Mesenchymal stem cell (in vitro differentiated cells and primary cell): ENCODE measurements around the gene E2F4.

Experiments used
- DNase-seq: peaks from one replicate; pipeline ENCODE4 v3.0.0-alpha.2; 2013
- H2AFZ ChIP-seq: one replicate; pipeline ENCODE4 v1.6.1; 2013; ENCODE audit warnings: low read depth, mild to moderate bottlenecking, control low read depth, inconsistent platforms, low read length, moderate library complexity
- H2AK5ac ChIP-seq: 2 replicates; pipeline ENCODE4 v1.6.1; 2013; ENCODE audit warnings: low read length, moderate library complexity, mild to moderate bottlenecking, inconsistent platforms; ENCODE audit not compliant: severe bottlenecking
- H2BK120ac ChIP-seq: one replicate; pipeline ENCODE4 v1.6.1; 2013; ENCODE audit warnings: low read depth, mild to moderate bottlenecking, inconsistent platforms, low read length, moderate library complexity
- H2BK12ac ChIP-seq, 2 experiments: one replicate each; pipeline ENCODE4 v1.6.1; 2013; ENCODE audit warnings: inconsistent platforms in 2 of 2, low read length in 2 of 2, mild to moderate bottlenecking in 2 of 2, moderate library complexity in 2 of 2, control low read depth in 1 of 2
- H2BK15ac ChIP-seq: one replicate; pipeline ENCODE4 v1.6.1; 2013; ENCODE audit warnings: mild to moderate bottlenecking, low read depth, inconsistent platforms; ENCODE audit not compliant: poor library complexity, severe bottlenecking
- H2BK5ac ChIP-seq: 2 replicates; pipeline ENCODE4 v1.6.1; 2013; ENCODE audit warnings: low read depth, mild to moderate bottlenecking, low read length, control low read depth, inconsistent platforms; ENCODE audit not compliant: poor library complexity, severe bottlenecking
- H3K14ac ChIP-seq, 2 experiments: one replicate each; pipeline ENCODE4 v1.6.1; 2013; ENCODE audit warnings: inconsistent platforms in 2 of 2, low read length in 2 of 2, control low read depth in 1 of 2, mild to moderate bottlenecking in 1 of 2, moderate library complexity in 1 of 2
- H3K18ac ChIP-seq, 2 experiments: one replicate each; pipeline ENCODE4 v1.6.1; 2013; ENCODE audit warnings: inconsistent platforms in 2 of 2, low read length in 2 of 2, control low read depth in 1 of 2, low read depth in 1 of 2, mild to moderate bottlenecking in 1 of 2
- H3K23ac ChIP-seq, 2 experiments: one replicate each; pipeline ENCODE4 v1.6.1; 2013; ENCODE audit warnings: inconsistent platforms in 2 of 2, low read length in 2 of 2, mild to moderate bottlenecking in 2 of 2, moderate library complexity in 2 of 2, control low read depth in 1 of 2
- H3K27ac ChIP-seq: 2 replicates; pipeline ENCODE4 v1.5.1; 2013; ENCODE audit warnings: mild to moderate bottlenecking, moderate library complexity, low read length, control low read depth, inconsistent platforms; ENCODE audit not compliant: poor library complexity, severe bottlenecking
- H3K27me3 ChIP-seq, 2 experiments: 2 replicates each; pipeline versions ENCODE4 v1.6.1 to v1.7.0; 2013; ENCODE audit warnings: low read length in 2 of 2, mild to moderate bottlenecking in 2 of 2, moderate library complexity in 2 of 2, control low read depth in 1 of 2, inconsistent platforms in 1 of 2; ENCODE audit not compliant: control insufficient read depth in 1 of 2, insufficient read depth in 1 of 2
- H3K36me3 ChIP-seq, 2 experiments: 2 replicates each; pipeline versions ENCODE4 v1.6.1 to v1.7.0; 2013; ENCODE audit warnings: low read length in 2 of 2, control low read depth in 1 of 2, inconsistent platforms in 1 of 2, low read depth in 1 of 2, mild to moderate bottlenecking in 1 of 2; ENCODE audit not compliant: insufficient read depth in 2 of 2, control insufficient read depth in 1 of 2
- H3K4ac ChIP-seq, 2 experiments: one replicate each; pipeline ENCODE4 v1.6.1; 2013; ENCODE audit warnings: inconsistent platforms in 2 of 2, low read length in 2 of 2, mild to moderate bottlenecking in 2 of 2, moderate library complexity in 2 of 2, control low read depth in 1 of 2, low read depth in 1 of 2
- H3K4me1 ChIP-seq: 2 replicates; pipeline ENCODE4 v1.6.1; 2013; ENCODE audit warnings: low read depth, low read length, control low read depth; ENCODE audit not compliant: control insufficient read depth, insufficient read depth
- H3K4me2 ChIP-seq: 2 replicates; pipeline ENCODE4 v1.6.1; 2013; ENCODE audit warnings: low read length, mild to moderate bottlenecking, inconsistent platforms; ENCODE audit not compliant: poor library complexity, severe bottlenecking
- H3K4me3 ChIP-seq, 2 experiments: 2 replicates each; pipeline versions ENCODE4 v1.5.1 to v1.7.0; 2013; ENCODE audit warnings: low read length in 2 of 2, mild to moderate bottlenecking in 2 of 2, control low read depth in 1 of 2, low read depth in 1 of 2; ENCODE audit not compliant: insufficient read depth in 1 of 2
- H3K79me1 ChIP-seq: replicated peaks from 2 replicates; pipeline ENCODE4 v1.6.1; 2013; ENCODE audit warnings: mild to moderate bottlenecking, control low read depth, low read length, inconsistent platforms; ENCODE audit not compliant: poor library complexity, severe bottlenecking
- H3K9ac ChIP-seq: 2 replicates; pipeline ENCODE4 v1.7.0; 2013; ENCODE audit warnings: mild to moderate bottlenecking, low read length, moderate library complexity
- H3K9me3 ChIP-seq: 2 replicates; pipeline ENCODE4 v1.7.0; 2013; ENCODE audit warnings: mild to moderate bottlenecking, low read length; ENCODE audit not compliant: control insufficient read depth
- H4K8ac ChIP-seq: one replicate; pipeline ENCODE4 v1.6.1; 2013; ENCODE audit warnings: inconsistent platforms, mild to moderate bottlenecking, low read length, moderate library complexity
- H4K91ac ChIP-seq: one replicate; pipeline ENCODE4 v1.6.1; 2013; ENCODE audit warnings: mild to moderate bottlenecking, low read length, inconsistent platforms
- WGBS: methylation state at CpG from one replicate; pipeline ENCODE4 v1.1.7; 2013; ENCODE audit warnings: mixed read lengths; 5-methylcytosine and 5-hydroxymethylcytosine counted together

E2F4 gene

DNA sequence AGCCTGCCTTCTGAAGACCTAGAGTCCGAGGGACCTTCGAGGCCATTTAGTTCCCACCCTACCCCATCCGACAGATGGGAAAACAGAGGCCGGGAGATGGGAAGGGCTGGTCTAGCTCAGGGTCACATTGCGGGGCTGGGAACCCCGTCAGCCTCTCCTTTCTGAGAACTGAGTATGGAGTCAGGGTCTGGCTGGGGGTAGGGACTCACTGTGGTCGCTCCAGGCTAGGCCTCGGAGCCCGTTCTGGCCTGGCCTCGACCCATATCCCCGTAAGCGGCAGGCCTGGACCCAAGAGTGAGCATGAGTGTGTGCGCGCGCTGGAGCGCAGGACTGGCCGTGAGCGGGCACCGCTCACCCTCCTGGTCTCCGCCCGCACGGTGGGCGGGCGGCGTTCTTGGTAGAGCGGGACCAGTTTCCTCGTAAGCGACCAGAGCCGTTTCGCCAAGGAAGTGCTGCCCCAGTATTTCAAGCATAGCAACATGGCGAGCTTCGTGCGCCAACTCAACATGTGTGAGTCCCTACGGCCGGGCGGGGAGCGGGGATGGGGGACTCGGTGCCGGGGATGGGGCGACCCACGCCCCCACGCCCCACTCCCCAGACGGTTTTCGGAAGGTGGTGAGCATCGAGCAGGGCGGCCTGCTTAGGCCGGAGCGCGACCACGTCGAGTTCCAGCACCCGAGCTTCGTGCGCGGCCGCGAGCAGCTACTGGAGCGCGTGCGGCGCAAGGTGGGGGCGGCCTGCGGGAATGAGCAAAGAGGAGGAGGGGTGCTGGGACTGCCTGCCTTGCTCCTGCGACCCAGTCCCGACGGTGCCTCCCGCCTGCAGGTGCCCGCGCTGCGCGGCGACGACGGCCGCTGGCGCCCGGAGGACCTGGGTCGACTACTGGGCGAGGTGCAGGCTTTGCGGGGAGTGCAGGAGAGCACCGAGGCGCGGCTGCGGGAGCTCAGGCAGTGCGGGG is 26.6 kb upstream of the E2F4 start:
- no peak overlapping the region for H4K91ac ChIP-seq
- peak overlapping the region; percentile 93 for H2BK15ac ChIP-seq
- peaks cover 0 to 7% of the 10 kb centered on the region in 2 experiments for H3K36me3 ChIP-seq
- H3K14ac ChIP-seq: no peak overlapping the region
- H3K27me3 ChIP-seq: peaks cover 21 to 68% of the 10 kb centered on the region in 2 experiments
- peak overlapping the region; percentile 73 for H3K9ac ChIP-seq
- peak; percentile 43 for DNase-seq
- H3K79me1 ChIP-seq: peaks cover 7% of the 10 kb centered on the region
- 7% methylated on average over 76 of the region's 85 CpGs for WGBS
- peaks cover 54% of the 10 kb centered on the region for H3K4me1 ChIP-seq
- H3K9me3 ChIP-seq: no peaks in the 10 kb centered on the region
- H3K4ac ChIP-seq: no peak overlapping the region
- no peak overlapping the region for H2BK120ac ChIP-seq
- no peak overlapping the region for H3K27ac ChIP-seq
- H3K23ac ChIP-seq: no peak overlapping the region
- H2BK5ac ChIP-seq: no peak overlapping the region
- no peak overlapping the region for H2AK5ac ChIP-seq
- peak overlapping the region; percentile 13 for H3K4me2 ChIP-seq
- H2BK12ac ChIP-seq: no peak overlapping the region
- H2AFZ ChIP-seq: no peak overlapping the region
- peak overlapping the region in 1 of 2 experiments; percentile 73 for H3K4me3 ChIP-seq
- H4K8ac ChIP-seq: peak overlapping the region; percentile 19
- H3K18ac ChIP-seq: peak overlapping the region in 1 of 2 experiments; percentile 64

DNA sequence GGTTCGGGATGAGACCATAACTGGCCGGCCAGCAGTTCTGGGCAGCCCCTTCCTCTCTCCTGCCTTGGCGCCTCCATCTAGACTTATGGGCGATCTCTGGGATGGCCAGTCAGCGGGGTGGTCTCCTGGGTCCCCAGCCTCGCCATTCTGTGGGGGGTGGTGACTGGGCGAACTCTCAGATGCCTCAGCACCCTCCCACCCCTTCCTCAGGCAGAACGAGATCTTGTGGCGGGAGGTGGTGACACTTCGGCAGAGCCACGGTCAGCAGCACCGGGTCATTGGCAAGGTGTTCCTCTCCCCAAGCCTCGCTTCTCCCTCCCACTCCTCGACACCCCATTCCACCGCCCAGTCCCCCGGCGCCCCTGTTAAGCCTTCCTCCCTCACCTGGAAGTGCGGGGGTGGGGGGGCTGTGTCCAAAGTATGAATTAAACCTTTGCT is 25.8 kb upstream of the E2F4 start:
- peaks cover 21 to 68% of the 10 kb centered on the region in 2 experiments for H3K27me3 ChIP-seq
- H3K4me2 ChIP-seq: no peak overlapping the region
- no peak overlapping the region for H3K9ac ChIP-seq
- H2BK5ac ChIP-seq: no peak overlapping the region
- peaks cover 4% of the 10 kb centered on the region for H3K79me1 ChIP-seq
- 11% methylated on average over 15 of the region's 18 CpGs for WGBS
- no peak overlapping the region for H3K4me3 ChIP-seq
- H2AFZ ChIP-seq: no peak overlapping the region
- H3K18ac ChIP-seq: no peak overlapping the region
- no peak overlapping the region for H2BK12ac ChIP-seq
- H4K8ac ChIP-seq: peak overlapping the region; percentile 9
- H3K27ac ChIP-seq: no peak overlapping the region
- no peak for DNase-seq
- H2AK5ac ChIP-seq: no peak overlapping the region
- H4K91ac ChIP-seq: peak overlapping the region; percentile 70
- H3K4me1 ChIP-seq: peaks cover 54% of the 10 kb centered on the region
- H2BK15ac ChIP-seq: no peak overlapping the region
- peak overlapping the region in 1 of 2 experiments; percentile 74 for H3K23ac ChIP-seq
- no peak overlapping the region for H3K4ac ChIP-seq
- peaks cover 0 to 7% of the 10 kb centered on the region in 2 experiments for H3K36me3 ChIP-seq
- H3K14ac ChIP-seq: no peak overlapping the region
- no peaks in the 10 kb centered on the region for H3K9me3 ChIP-seq
- H2BK120ac ChIP-seq: no peak overlapping the region

DNA sequence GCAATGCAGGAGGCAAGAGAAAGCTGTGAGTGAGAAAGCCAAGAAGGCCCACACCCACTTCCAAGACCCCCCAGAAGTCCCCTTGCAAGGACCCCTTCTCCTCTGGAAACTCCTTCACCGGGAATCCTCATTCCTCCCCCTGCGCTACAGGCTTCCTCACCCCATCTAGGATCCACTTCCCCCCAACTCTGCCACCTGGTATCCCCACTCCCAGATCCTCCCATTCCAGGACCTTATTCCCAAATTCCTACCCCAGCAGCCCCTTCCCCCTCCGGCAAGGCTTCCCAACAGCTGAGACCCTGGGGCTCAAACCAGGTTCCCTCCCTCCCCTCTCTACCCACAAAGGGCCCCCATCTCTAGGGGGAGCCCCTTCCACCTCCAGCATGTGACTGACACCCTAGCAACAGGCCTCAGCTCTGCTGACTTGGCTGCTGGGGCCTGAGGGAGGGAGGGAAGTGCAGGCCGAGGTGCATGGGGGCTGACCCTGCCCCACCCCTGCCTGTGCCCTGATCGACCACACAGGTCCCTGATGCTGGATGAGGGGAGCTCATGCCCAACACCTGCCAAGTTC is 25.3 kb upstream of the E2F4 start:
- DNase-seq: no peak
- H3K27me3 ChIP-seq: peaks cover 21 to 64% of the 10 kb centered on the region in 2 experiments
- H3K14ac ChIP-seq: no peak overlapping the region
- no peak overlapping the region for H3K27ac ChIP-seq
- no peak overlapping the region for H3K4me3 ChIP-seq
- peaks cover 52% of the 10 kb centered on the region for H3K4me1 ChIP-seq
- H2AFZ ChIP-seq: no peak overlapping the region
- H4K8ac ChIP-seq: peak overlapping the region; percentile 42
- H2BK15ac ChIP-seq: no peak overlapping the region
- no peak overlapping the region for H3K4ac ChIP-seq
- H3K9me3 ChIP-seq: no peaks in the 10 kb centered on the region
- H3K4me2 ChIP-seq: no peak overlapping the region
- no peak overlapping the region for H2AK5ac ChIP-seq
- no peak overlapping the region for H4K91ac ChIP-seq
- no peak overlapping the region for H2BK12ac ChIP-seq
- H3K18ac ChIP-seq: no peak overlapping the region
- H3K23ac ChIP-seq: no peak overlapping the region
- no peak overlapping the region for H2BK5ac ChIP-seq
- H3K79me1 ChIP-seq: peaks cover 4% of the 10 kb centered on the region
- H3K36me3 ChIP-seq: peaks cover 0 to 7% of the 10 kb centered on the region in 2 experiments
- H3K9ac ChIP-seq: no peak overlapping the region
- H2BK120ac ChIP-seq: no peak overlapping the region
- WGBS: 54% methylated on average over 5 of the region's 5 CpGs

DNA sequence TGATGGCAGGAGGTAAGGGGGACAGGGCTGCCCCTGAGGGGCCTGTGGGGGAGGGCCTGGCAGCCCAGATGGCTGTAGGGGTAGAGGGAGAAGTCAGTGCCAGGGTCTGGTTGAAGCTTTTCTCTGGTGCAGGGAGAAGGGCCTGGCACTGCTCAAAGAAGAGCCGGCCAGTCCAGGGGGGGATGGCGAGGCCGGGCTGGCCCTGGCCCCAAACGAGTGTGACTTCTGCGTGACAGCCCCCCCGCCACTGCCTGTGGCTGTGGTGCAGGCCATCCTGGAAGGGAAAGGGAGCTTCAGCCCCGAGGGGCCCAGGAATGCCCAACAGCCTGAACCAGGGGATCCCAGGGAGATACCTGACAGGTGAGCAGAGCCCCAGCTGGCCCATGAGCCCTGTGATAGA is 24.4 kb upstream of the E2F4 start:
- Histone ChIP-seq H4K91ac (peak overlapping the region; percentile 3), H3K4me1 (peaks cover 49% of the 10 kb centered on the region), H4K8ac (no peak overlapping the region), H3K36me3 (peaks cover 0 to 7% of the 10 kb centered on the region in 2 experiments), H3K18ac (no peak overlapping the region), H3K27me3 (peaks cover 20 to 60% of the 10 kb centered on the region in 2 experiments), H3K4me2 (no peak overlapping the region), H3K4ac (no peak overlapping the region), H3K27ac (no peak overlapping the region), H3K4me3 (no peak overlapping the region), H2BK12ac (no peak overlapping the region), H2BK5ac (no peak overlapping the region), H2AK5ac (peak overlapping the region; percentile 45), H3K79me1 (peaks cover 4% of the 10 kb centered on the region), H2BK120ac (no peak overlapping the region), H2BK15ac (no peak overlapping the region), H3K23ac (no peak overlapping the region), H3K9me3 (no peaks in the 10 kb centered on the region), H3K9ac (no peak overlapping the region), H3K14ac (no peak overlapping the region), H2AFZ (no peak overlapping the region)
- no peak for DNase-seq
- 82% methylated on average over 7 of the region's 7 CpGs for WGBS
